KMS-11 (cell line): Measurements from ENCODE around the gene DBH.
"Not testable (repeated sequence)": the region's sequence is repeated elsewhere in the genome, so short reads cannot be mapped to it uniquely, and the experiment has no call there.

Source experiments
- H2AFZ ChIP-seq: fragments of 200-600 bp; sonication (generic); 2 replicates; pipeline ENCODE4 v1.6.1; 2016; ENCODE audit warnings: antibody characterized with exemption, mixed run types, low read depth
- H3K27ac ChIP-seq: fragments of 200-600 bp; sonication (generic); 2 replicates; pipeline ENCODE4 v1.6.1; 2016; ENCODE audit warnings: mild to moderate bottlenecking, mixed run types
- H3K27me3 ChIP-seq: fragments of 200-600 bp; sonication (generic); 2 replicates; pipeline ENCODE4 v1.6.1; 2017; ENCODE audit warnings: mild to moderate bottlenecking, low read depth, mixed run types, moderate library complexity; ENCODE audit not compliant: insufficient read depth
- H3K36me3 ChIP-seq: fragments of 200-600 bp; sonication (generic); 2 replicates; pipeline ENCODE4 v1.6.1; 2017; ENCODE audit warnings: mild to moderate bottlenecking, mixed run types; ENCODE audit not compliant: insufficient read depth
- H3K4me1 ChIP-seq: fragments of 200-600 bp; sonication (generic); 2 replicates; pipeline ENCODE4 v1.6.1; 2016; ENCODE audit warnings: mild to moderate bottlenecking, low read depth, mixed run types; ENCODE audit not compliant: poor library complexity, severe bottlenecking
- H3K4me2 ChIP-seq: fragments of 200-600 bp; sonication (generic); 2 replicates; pipeline ENCODE4 v1.7.0; 2016; ENCODE audit warnings: mild to moderate bottlenecking, mixed run types
- H3K4me3 ChIP-seq: fragments of 200-600 bp; sonication (generic); IDR thresholded peaks from 2 replicates; pipeline ENCODE4 v1.6.1; 2017; ENCODE audit warnings: low read depth, low read length, mixed read lengths; ENCODE audit not compliant: insufficient read depth
- H3K79me2 ChIP-seq: fragments of 200-600 bp; sonication (generic); 2 replicates; pipeline ENCODE4 v1.6.1; 2016; ENCODE audit warnings: low read depth, mixed run types; ENCODE audit not compliant: insufficient read depth
- H3K9ac ChIP-seq: fragments of 200-600 bp; sonication (generic); 2 replicates; pipeline ENCODE4 v1.6.1; 2016; ENCODE audit warnings: mild to moderate bottlenecking, mixed run types
- H4K20me1 ChIP-seq: fragments of 200-600 bp; sonication (generic); 2 replicates; pipeline ENCODE4 v1.6.1; 2016; ENCODE audit warnings: mild to moderate bottlenecking, mixed run types; ENCODE audit not compliant: insufficient read depth
- TF ChIP-seq, protein P1 (sequence below): fragments of 200-600 bp; sonication (generic); conservative IDR thresholded peaks from 2 replicates; pipeline ENCODE4 v1.6.1; 2017; ENCODE audit warnings: low read depth, mild to moderate bottlenecking, antibody characterized with exemption, low read length, moderate library complexity, mixed read lengths

The DBH gene

GRCh38 chr9:133673258-133673655, 37.1 kb downstream of the DBH start:
- Histone ChIP-seq H3K27me3 (peaks cover 51% of the 10 kb centered on the region; the same call in 1 of the 2 replicates), H3K36me3 (no peaks in the 10 kb centered on the region), H3K4me1 (no peaks in the 10 kb centered on the region), H3K9ac (no peak overlapping the region), H3K4me3 (no peak overlapping the region), H2AFZ (no peak overlapping the region), H4K20me1 (no peaks in the 10 kb centered on the region), H3K27ac (no peak overlapping the region), H3K79me2 (no peaks in the 10 kb centered on the region), H3K4me2 (no peak overlapping the region)
- TF ChIP-seq, protein P1, sequence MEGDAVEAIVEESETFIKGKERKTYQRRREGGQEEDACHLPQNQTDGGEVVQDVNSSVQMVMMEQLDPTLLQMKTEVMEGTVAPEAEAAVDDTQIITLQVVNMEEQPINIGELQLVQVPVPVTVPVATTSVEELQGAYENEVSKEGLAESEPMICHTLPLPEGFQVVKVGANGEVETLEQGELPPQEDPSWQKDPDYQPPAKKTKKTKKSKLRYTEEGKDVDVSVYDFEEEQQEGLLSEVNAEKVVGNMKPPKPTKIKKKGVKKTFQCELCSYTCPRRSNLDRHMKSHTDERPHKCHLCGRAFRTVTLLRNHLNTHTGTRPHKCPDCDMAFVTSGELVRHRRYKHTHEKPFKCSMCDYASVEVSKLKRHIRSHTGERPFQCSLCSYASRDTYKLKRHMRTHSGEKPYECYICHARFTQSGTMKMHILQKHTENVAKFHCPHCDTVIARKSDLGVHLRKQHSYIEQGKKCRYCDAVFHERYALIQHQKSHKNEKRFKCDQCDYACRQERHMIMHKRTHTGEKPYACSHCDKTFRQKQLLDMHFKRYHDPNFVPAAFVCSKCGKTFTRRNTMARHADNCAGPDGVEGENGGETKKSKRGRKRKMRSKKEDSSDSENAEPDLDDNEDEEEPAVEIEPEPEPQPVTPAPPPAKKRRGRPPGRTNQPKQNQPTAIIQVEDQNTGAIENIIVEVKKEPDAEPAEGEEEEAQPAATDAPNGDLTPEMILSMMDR: no peak

GRCh38 chr9:133674091-133674490, 37.9 kb downstream of the DBH start:
- Histone ChIP-seq H3K4me2 (no peak overlapping the region), H3K4me3 (no peak overlapping the region)

DNA sequence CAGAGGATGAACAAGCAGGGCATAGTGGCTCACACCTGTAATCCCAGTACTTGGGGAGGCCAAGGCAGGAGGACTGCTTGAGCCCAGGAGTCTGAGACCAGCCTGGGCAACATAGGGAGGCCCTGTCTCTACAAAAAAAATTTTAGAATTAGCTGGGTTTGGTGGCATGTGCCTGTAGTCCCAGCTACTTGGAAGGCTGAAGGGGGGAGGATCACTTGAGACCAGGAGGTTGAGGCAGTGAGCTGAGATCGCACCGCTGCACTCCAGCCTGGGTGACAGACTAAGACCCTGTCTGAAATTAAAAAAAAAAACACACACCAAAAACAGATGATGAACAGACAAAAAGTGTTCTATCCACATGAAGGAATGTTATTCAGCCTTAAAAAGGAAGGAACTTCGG, 39.6 kb downstream of the DBH start:
- not testable (repeated sequence) for H3K4me2 ChIP-seq, H3K27ac ChIP-seq, H3K36me3 ChIP-seq, H2AFZ ChIP-seq, H3K4me1 ChIP-seq, H3K4me3 ChIP-seq, H3K9ac ChIP-seq, H3K79me2 ChIP-seq, H4K20me1 ChIP-seq
- peaks cover 61% of the 10 kb centered on the region; the same call in 1 of the 2 replicates for H3K27me3 ChIP-seq

More at GRCh38 chr9:133674091-133674490, 37.9 kb downstream of the DBH start:
- Histone ChIP-seq H3K4me1 (no peaks in the 10 kb centered on the region), H3K27ac (no peak overlapping the region), H3K9ac (no peak overlapping the region), H3K79me2 (no peaks in the 10 kb centered on the region), H3K36me3 (no peaks in the 10 kb centered on the region), H2AFZ (no peak overlapping the region), H4K20me1 (no peaks in the 10 kb centered on the region), H3K27me3 (peaks cover 58% of the 10 kb centered on the region; the same call in 1 of the 2 replicates)
- TF ChIP-seq, protein P1: no peak

DNA sequence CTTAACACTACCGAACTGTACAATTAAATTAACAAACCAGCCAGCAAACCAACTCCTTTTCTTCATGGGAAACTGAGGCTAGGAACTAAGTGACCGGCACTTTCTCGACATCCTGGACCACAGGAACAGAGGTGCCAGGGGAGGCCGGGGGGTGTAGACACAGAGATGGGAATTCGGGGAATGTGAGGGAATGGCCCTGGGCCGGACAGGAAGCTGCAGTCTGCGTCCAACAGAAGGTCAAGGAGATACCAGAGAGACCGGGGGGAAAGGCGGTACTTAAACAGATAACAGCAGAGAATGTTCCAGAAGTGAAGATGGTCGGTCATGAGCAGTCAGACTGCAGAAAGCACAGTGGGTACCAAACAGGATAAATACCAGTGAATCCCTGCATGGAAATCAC, 40.3 kb downstream of the DBH start:
- Histone ChIP-seq H3K27ac (no peak overlapping the region), H3K4me2 (no peak overlapping the region), H4K20me1 (no peaks in the 10 kb centered on the region), H3K9ac (no peak overlapping the region), H2AFZ (no peak overlapping the region), H3K27me3 (peaks cover 67% of the 10 kb centered on the region; the same call in 1 of the 2 replicates), H3K36me3 (no peaks in the 10 kb centered on the region), H3K4me3 (no peak overlapping the region), H3K79me2 (no peaks in the 10 kb centered on the region), H3K4me1 (no peaks in the 10 kb centered on the region)
- TF ChIP-seq, protein P1: no peak

GRCh38 chr9:133677126-133678010, 41.2 kb downstream of the DBH start:
- Histone ChIP-seq H4K20me1 (no peaks in the 10 kb centered on the region), H2AFZ (no peak overlapping the region), H3K4me2 (no peak overlapping the region), H3K4me1 (no peaks in the 10 kb centered on the region), H3K27ac (no peak overlapping the region), H3K36me3 (no peaks in the 10 kb centered on the region), H3K4me3 (no peak overlapping the region), H3K27me3 (peaks cover 71% of the 10 kb centered on the region; the same call in 1 of the 2 replicates), H3K79me2 (no peaks in the 10 kb centered on the region), H3K9ac (no peak overlapping the region)
- TF ChIP-seq, protein P1: no peak
